Subcutaneous abdominal adipose tissue (tissue), 5 donors: Measurements from ENCODE around the gene COL21A1.

Experiments used
- H3K27ac ChIP-seq: one replicate; pipeline ENCODE4 v1.7.0; 2013; ENCODE audit warnings: low read depth, mild to moderate bottlenecking, inconsistent platforms, low read length, moderate library complexity
- H3K27me3 ChIP-seq, 5 donors: one replicate each; pipeline ENCODE4 v1.7.0; 2013; ENCODE audit warnings: low read length in 5 of 5, inconsistent platforms in 1 of 5; ENCODE audit not compliant: control insufficient read depth in 5 of 5, insufficient read depth in 4 of 5
- H3K36me3 ChIP-seq, 5 donors: one replicate each; pipeline ENCODE4 v1.7.0; 2013; ENCODE audit warnings: low read length in 5 of 5; ENCODE audit not compliant: control insufficient read depth in 5 of 5, insufficient read depth in 5 of 5
- H3K4me1 ChIP-seq, 5 donors: one replicate each; pipeline ENCODE4 v1.7.0; 2013; ENCODE audit warnings: low read length in 5 of 5, mild to moderate bottlenecking in 3 of 5, moderate library complexity in 1 of 5; ENCODE audit not compliant: control insufficient read depth in 5 of 5, insufficient read depth in 5 of 5
- H3K4me3 ChIP-seq, 5 donors: one replicate each; pipeline ENCODE4 v1.7.0; 2013; ENCODE audit warnings: low read length in 5 of 5, low read depth in 1 of 5
- H3K9ac ChIP-seq, 5 donors: one replicate each; pipeline ENCODE4 v1.7.0; 2013; ENCODE audit warnings: low read length in 5 of 5, mild to moderate bottlenecking in 4 of 5, moderate library complexity in 3 of 5
- H3K9me3 ChIP-seq, 5 donors: one replicate each; pipeline ENCODE4 v1.7.0; 2013; ENCODE audit warnings: low read length in 5 of 5; ENCODE audit not compliant: control insufficient read depth in 5 of 5
- donor health status: healthy.
- donor health status: healthy.
- donor health status: healthy.
- donor health status: healthy.
- donor health status: healthy.

Gene COL21A1

GRCh38 chr6:56247654-56248122 is 308 bp upstream of the COL21A1 start:
- Histone ChIP-seq H3K36me3 (no peaks in the 10 kb centered on the region), H3K27ac (no peak overlapping the region), H3K27me3 (peaks cover 6 to 12% (median 10%) of the 10 kb centered on the region in 5 donors), H3K4me3 (peak overlapping the region; percentile 28 to 51 (median 47)), H3K4me1 (peaks cover 0 to 10% (median 10%) of the 10 kb centered on the region in 5 donors), H3K9ac (no peak overlapping the region), H3K9me3 (no peaks in the 10 kb centered on the region)

- Histone ChIP-seq H3K9ac (no peak overlapping the region), H3K9me3 (no peaks in the 10 kb centered on the region), H3K27ac (no peak overlapping the region), H3K4me3 (peak overlapping the region in 1 of 5 donors; percentile 47), H3K4me1 (peaks cover 0 to 10% (median 10%) of the 10 kb centered on the region in 5 donors), H3K36me3 (no peaks in the 10 kb centered on the region), H3K27me3 (peaks cover 6 to 12% (median 10%) of the 10 kb centered on the region in 5 donors)
Observed at GRCh38 chr6:56246541-56246880, 869 bp downstream of the COL21A1 start.

- peaks cover 6 to 12% (median 10%) of the 10 kb centered on the region in 5 donors for H3K27me3 ChIP-seq
- no peaks in the 10 kb centered on the region for H3K36me3 ChIP-seq
- H3K9ac ChIP-seq = no peak overlapping the region
- no peak overlapping the region for H3K27ac ChIP-seq
- H3K9me3 ChIP-seq = no peaks in the 10 kb centered on the region
- no peak overlapping the region for H3K4me3 ChIP-seq
- H3K4me1 ChIP-seq = peaks cover 0 to 10% (median 10%) of the 10 kb centered on the region in 5 donors
Observed at GRCh38 chr6:56245903-56246351, 1.5 kb downstream of the COL21A1 start.

GRCh38 chr6:56244528-56245253 is 2.7 kb downstream of the COL21A1 start:
- Histone ChIP-seq H3K27me3 (peaks cover 6 to 12% (median 10%) of the 10 kb centered on the region in 5 donors), H3K4me3 (no peak overlapping the region), H3K36me3 (no peaks in the 10 kb centered on the region), H3K4me1 (peaks cover 0 to 10% (median 10%) of the 10 kb centered on the region in 5 donors), H3K9me3 (no peaks in the 10 kb centered on the region), H3K9ac (no peak overlapping the region), H3K27ac (no peak overlapping the region)

GRCh38 chr6:56244089-56244488 is 3.3 kb downstream of the COL21A1 start:
- Histone ChIP-seq H3K4me1 (peaks cover 0 to 10% (median 10%) of the 10 kb centered on the region in 5 donors), H3K27ac (no peak overlapping the region), H3K27me3 (peaks cover 6 to 12% (median 10%) of the 10 kb centered on the region in 5 donors), H3K4me3 (no peak overlapping the region), H3K9ac (no peak overlapping the region), H3K9me3 (no peaks in the 10 kb centered on the region), H3K36me3 (no peaks in the 10 kb centered on the region)

- Histone ChIP-seq H3K4me3 (no peak overlapping the region), H3K27me3 (peaks cover 6 to 12% (median 10%) of the 10 kb centered on the region in 5 donors), H3K27ac (no peak overlapping the region), H3K9me3 (no peaks in the 10 kb centered on the region), H3K9ac (no peak overlapping the region), H3K4me1 (peaks cover 0 to 10% (median 10%) of the 10 kb centered on the region in 5 donors), H3K36me3 (no peaks in the 10 kb centered on the region)
Observed at GRCh38 chr6:56243518-56244070, 3.8 kb downstream of the COL21A1 start.

- no peak overlapping the region for H3K9ac ChIP-seq
- no peak overlapping the region for H3K4me3 ChIP-seq
- peaks cover 4 to 6% (median 6%) of the 10 kb centered on the region in 5 donors for H3K27me3 ChIP-seq
- no peaks in the 10 kb centered on the region for H3K9me3 ChIP-seq
- peaks cover 0 to 6% (median 5%) of the 10 kb centered on the region in 5 donors for H3K4me1 ChIP-seq
- no peaks in the 10 kb centered on the region for H3K36me3 ChIP-seq
- H3K27ac ChIP-seq = no peak overlapping the region
Observed at GRCh38 chr6:56242346-56242745, 5.0 kb downstream of the COL21A1 start.

GRCh38 chr6:56241124-56241802 is 6.1 kb downstream of the COL21A1 start:
- Histone ChIP-seq H3K9me3 (no peaks in the 10 kb centered on the region), H3K4me3 (no peak overlapping the region), H3K36me3 (no peaks in the 10 kb centered on the region), H3K9ac (no peak overlapping the region), H3K4me1 (no peaks in the 10 kb centered on the region), H3K27ac (no peak overlapping the region), H3K27me3 (no peaks in the 10 kb centered on the region)

GRCh38 chr6:56238352-56238751 is 9.0 kb downstream of the COL21A1 start:
- H3K27me3 ChIP-seq = no peaks in the 10 kb centered on the region
- H3K9ac ChIP-seq = no peak overlapping the region
- H3K4me1 ChIP-seq = no peaks in the 10 kb centered on the region
- no peak overlapping the region for H3K27ac ChIP-seq
- H3K4me3 ChIP-seq = no peak overlapping the region
- no peaks in the 10 kb centered on the region for H3K9me3 ChIP-seq
- H3K36me3 ChIP-seq = no peaks in the 10 kb centered on the region

GRCh38 chr6:56235245-56235644 is 12.1 kb downstream of the COL21A1 start:
- H3K4me3 ChIP-seq = no peak overlapping the region
- no peaks in the 10 kb centered on the region for H3K27me3 ChIP-seq
- H3K4me1 ChIP-seq = no peaks in the 10 kb centered on the region
- H3K9me3 ChIP-seq = no peaks in the 10 kb centered on the region
- no peaks in the 10 kb centered on the region for H3K36me3 ChIP-seq
- H3K9ac ChIP-seq = no peak overlapping the region
- no peak overlapping the region for H3K27ac ChIP-seq
